Activated T-cell treated with anti-CD3 and anti-CD28 coated beads for 24 hours (primary cell): ENCODE data around the gene HPCA.

ENCODE experiments used
- DNase-seq: peaks from one replicate; pipeline ENCODE4 v3.0.0-alpha.2; 2020; ENCODE audit warnings: low read depth

HPCA gene

DNA sequence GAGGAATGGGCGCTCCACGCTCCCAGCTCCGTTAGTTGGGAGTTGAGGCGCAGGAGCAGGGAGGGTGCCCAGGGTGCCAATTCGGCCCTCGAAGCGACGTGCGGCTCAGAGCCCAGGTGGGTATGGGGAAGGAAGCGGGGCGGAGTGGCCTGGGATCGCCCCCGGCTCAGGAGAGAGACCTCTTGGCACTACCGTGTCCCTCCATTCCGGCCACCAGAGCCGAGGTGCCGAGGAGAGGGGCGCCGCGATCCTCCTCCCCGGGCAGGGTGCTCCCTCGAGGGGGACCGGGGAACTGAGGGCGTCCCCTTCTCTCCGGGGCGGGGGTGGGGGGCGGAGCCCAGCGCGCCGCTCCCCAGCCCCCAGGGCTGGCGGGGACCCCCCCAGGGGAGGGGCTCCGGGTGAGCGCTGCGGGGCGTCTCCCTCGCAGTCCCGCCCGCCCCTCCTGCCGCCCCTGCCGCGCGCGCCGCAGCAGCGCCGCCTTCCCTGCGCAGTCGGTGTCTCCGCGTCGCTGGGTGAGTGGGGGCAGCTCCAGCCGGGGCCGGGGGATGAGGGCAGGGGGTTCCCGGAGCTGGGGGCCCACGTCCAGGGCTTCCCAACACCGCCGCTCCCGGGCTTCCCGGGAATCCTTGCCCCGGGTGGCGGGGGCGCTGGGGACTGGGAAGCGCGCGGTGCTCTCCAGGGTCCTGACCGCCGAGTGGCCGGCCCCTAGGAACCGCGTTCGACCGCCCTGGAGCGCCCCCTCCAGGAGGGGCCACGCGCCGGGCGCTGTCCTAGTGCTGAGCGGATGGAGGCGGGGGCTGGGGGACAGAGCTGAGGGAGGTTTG, at the start of gene HPCA:
Gene HPCA (plus strand): TSS at position 488 of the 824 bp plus-strand sequence. CDS start 2,408 bp downstream, outside the sequence.
- no peak for DNase-seq

DNA sequence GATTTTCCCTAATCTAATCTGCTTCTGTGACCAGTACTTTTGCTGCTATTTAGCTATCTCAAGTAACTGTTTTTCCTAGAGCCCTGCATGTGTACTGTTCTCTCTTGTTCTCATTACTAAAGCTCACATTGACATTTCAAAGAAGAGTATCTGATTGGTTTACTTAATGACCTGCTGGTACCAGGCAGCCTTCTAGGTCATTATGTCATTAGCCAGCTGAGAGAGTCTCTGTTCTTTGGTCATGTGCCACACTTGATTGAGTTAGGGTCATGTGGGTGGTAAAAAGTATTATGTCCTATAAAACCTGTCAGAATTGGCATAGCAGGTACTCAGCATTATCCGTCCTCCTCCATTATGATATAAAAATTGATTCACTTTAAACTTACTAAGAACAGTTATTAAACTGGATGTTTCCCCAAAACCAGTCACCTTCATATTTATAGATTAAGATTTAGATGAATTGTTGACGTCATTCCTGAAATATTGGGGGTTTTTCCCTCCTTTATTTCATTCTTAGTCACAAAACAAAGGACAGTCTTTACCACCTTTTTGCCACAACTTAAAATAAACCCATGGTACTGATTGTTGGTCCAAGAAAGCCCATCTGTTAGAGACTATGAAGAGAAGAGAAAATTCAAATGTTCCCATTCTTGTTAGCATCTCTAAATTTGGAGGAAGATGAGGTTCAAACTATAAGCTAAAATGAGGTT, 37.8 kb upstream of the HPCA start:
- no peak for DNase-seq

DNA sequence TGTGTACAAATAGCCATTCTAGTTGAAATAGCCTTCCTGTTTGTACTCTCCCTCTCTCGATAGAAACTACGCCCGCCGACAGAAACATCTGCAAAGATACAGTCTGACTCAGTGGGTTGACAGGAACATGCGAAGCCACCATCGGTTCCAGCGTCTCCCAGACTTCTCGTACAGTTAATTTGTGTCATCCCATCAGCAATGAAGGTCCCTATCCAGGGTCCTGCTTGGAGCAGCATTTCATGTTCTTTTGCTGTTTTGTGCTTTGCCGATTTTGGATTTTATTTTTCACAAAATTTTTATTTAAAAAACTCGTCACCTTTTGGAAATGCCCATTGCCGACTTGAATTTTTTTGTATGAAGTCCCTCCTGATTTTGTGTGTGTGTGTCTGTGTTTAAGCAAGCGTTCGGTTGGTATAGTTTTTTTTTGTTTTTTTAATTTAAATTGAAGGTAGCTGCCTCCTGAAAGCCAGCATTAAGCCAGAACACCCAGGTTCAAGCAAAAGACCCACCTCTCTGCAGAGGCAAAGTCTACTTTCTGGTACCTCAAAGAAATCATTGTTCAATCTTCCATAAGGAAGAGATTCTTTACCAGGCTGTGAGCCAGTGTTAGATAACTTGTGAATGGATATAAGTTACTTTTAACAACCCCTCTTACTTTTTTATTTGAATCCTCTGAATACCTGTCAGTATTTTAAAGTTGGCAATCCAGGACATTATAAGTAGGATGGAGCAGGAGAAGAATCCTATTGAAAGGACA, 30.3 kb upstream of the HPCA start:
- DNase-seq, result no peak

GRCh38 chr1:32858136-32858535, 28.2 kb upstream of the HPCA start:
- no peak for DNase-seq

DNA sequence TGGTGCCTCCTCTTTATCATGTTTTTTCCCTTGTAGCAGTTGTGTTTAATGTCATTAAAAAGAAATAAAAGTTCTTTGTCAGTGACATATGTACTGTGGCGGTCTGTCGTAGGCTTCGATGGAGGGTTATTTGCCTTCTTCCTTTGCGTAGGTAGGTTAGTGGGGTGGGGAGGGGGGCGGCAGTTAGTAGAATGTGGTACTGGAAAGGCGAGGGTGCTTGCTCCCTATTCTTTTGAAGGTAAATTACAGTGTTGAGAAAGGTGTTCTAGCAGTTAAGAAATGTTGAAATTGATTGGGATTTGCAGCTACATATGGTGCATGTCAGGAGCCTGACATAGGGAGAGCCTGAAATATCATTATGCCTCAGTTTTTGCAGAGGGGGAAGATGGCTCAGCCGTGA, 27.5 kb upstream of the HPCA start:
- no peak for DNase-seq

GRCh38 chr1:32859915-32860314, 26.4 kb upstream of the HPCA start:
- no peak for DNase-seq

- no peak for DNase-seq
Measured at GRCh38 chr1:32860566-32860965, 25.7 kb upstream of the HPCA start.

GRCh38 chr1:32861904-32862695, 24.2 kb upstream of the HPCA start:
- no peak for DNase-seq

- DNase-seq, result no peak
Measured at GRCh38 chr1:32863218-32863880, 22.9 kb upstream of the HPCA start.

GRCh38 chr1:32863881-32864245, 22.4 kb upstream of the HPCA start:
- no peak for DNase-seq

DNA sequence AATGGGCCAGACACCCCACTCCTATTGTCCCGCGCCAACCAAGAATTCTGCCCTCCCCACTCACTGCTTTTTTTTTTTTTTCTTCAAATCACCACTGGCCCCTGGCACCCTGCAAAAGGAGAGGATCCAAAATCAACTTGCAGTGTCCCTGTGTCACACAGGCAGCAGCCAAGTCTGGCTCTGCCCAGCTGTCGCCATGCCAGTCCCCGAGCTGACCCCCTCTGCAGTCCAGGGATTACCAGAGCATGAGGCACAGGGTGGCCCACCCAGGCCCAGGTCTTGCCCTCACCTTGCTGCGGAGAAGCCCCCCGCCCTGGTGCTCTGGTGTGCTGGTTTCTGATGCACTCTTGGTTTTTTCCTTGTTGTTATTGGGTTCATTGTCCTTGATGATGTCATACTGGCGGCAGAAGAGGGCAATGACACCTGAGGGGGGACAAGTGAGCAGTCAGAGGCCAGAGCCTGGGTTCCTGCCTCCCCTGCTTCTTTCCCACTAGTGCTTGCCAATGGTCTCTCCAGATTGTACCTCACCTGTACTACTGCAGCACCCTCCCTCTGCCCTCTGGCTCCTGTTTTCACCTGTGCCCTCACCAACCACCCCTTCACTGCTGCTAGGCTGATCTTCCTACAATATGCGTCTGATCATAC, 21.8 kb upstream of the HPCA start:
- no peak for DNase-seq

DNA sequence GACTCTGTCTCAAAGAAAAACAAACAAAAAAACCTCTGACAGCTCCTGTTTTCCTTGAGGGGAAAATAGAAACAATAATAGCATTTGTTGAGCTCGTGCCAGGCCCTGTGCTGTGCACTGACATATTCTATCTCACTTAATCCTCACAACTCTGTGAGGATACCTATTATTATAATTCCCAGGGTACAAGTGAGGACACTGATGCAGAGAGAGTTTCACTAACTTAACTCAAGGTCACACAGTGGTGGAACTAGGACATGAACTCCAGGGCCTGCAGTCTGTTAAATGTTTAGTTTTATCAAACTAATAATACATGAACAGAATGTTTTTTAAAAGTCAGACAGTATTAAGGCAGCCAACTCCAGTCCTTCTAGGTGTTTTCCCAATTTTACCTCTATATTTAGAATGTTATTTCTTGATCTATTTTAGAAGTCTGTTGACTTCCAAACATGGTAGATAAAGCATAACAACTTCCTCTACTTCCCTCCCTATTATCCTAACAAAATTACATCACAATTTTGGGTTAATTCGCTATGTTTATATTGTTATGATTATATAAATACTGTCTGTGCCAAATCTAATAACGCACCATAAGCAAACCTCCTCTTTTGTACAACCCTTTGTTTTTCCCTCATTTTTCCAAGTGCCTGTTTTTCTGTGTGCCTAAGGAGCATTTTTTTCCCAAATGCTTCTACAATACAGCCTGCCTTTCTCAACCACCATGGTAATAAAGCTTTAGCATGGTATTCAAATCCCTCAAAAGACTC, 20.5 kb upstream of the HPCA start:
- DNase-seq, result no peak

- DNase-seq, result no peak
Measured at GRCh38 chr1:32867151-32867550, 19.1 kb upstream of the HPCA start.

- no peak for DNase-seq
Measured at GRCh38 chr1:32867671-32868070, 18.6 kb upstream of the HPCA start.

DNA sequence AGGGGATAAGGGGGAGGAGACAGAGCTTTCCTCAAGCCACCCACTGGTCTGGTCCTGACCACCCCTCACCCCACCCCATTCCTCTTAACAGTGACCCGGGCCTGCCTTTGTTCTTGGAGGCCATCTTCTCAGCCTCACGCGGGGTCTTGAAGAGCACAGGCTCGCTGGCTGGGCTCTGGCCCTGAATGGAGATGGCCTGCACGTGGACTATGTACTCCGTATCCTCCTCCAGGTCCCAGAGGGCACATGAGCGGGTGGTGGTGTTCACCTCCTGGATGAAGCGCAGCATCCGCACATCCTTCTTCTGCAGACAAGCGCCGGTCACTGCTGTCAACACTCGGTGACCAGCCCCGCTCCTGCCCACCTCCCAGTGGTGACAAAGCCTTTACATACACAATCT, 18.2 kb upstream of the HPCA start:
- DNase-seq, result no peak

- no peak for DNase-seq
Measured at GRCh38 chr1:32868806-32869455, 17.4 kb upstream of the HPCA start.

DNA sequence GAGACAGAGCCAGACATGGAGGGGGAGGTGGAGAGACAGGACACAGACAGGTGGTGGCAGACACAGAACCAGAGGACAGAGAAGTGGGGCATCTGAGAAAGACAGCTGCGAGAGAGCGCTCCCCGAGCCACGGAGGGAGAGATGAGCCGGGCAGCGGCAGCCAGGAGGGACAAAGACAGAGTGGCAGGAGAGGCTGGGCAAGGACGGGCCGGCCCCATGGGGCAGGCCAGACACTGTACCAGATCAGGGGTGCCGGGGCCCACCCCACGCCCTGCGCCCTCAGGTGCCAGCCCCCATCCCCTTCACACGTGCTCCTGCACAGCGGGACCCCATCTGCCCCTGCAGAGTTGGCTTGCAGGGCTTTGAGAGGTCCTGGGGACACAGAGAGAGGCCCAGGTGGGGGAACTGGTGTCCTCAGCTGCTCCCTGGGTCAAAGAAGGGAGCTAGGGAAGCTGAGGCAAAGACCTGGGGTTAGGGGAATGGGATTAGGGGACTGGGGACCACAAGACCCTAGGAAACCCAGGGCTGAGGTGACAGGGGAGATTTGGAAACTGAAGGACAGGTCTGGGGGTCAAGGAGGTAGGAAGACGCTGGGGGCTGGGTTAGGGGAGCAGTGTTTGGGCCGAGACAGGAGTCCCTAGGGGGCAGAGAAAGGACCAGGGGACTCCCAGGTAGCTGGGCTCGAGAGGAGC, 16.2 kb upstream of the HPCA start:
- no peak for DNase-seq

- DNase-seq, result no peak
Measured at GRCh38 chr1:32870615-32871363, 15.5 kb upstream of the HPCA start, which contains the start of gene FNDC5. Gene FNDC5, minus strand, starts transcription at chr1:32870912.
